T-cell (primary cell): Measurements from ENCODE around the gene EIF3L. TPM values are rescaled to one million over a fixed set of nuclear protein-coding genes. Genes with fewer than 3 reads are reported as not detected.
A peak's percentile ranks its signal among the peaks of the same experiment; 100 is the strongest.

Experiments
- ATAC-seq, 4 experiments: fragments of 200-7000 bp in 3 of 4; fragments of 150-1000 bp in 1 of 4; cut with Tn5 transposase; replicated peaks in 1 of 4; 1 replicate in 3 of 4; 2 replicates in 1 of 4; pipeline ENCODE4 v1.10.0; 2021; ENCODE audit warnings: moderate library complexity in 3 of 4, mild to moderate bottlenecking in 2 of 4, moderate number of reproducible peaks in 1 of 4
- CTCF ChIA-PET, 2 donors: fragments of 300-600 bp; sonication (Branson Sonifier 250); formaldehyde crosslinking; loops; one replicate each; lab custom pipeline; 2022; ENCODE audit warnings: antibody characterized with exemption in 2 of 2; lab: Charles Lee
- POLR2A ChIA-PET, 2 donors: fragments of 300-600 bp; sonication (Branson Sonifier 250); formaldehyde crosslinking; loops; one replicate each; lab custom pipeline; 2022; ENCODE audit warnings: antibody characterized with exemption in 2 of 2; lab: Charles Lee
- DNase-seq, 35 experiments: peaks; one replicate each; pipeline versions ENCODE4 v3.0.0 to v3.0.0-alpha.2; 2013 to 2023
- H3K27ac ChIP-seq: one replicate; pipeline ENCODE4 v1.5.1; 2013; ENCODE audit warnings: low read length
- H3K27me3 ChIP-seq, 2 experiments: replicated peaks in 1 of 2; 1 replicate in 1 of 2; 2 replicates in 1 of 2; pipeline versions ENCODE4 v1.6.1 to v1.7.0; 2013; ENCODE audit warnings: low read length in 1 of 2, mixed read lengths in 1 of 2; ENCODE audit not compliant: control insufficient read depth in 2 of 2, insufficient read depth in 2 of 2; ENCODE audit errors: extremely low read depth in 1 of 2
- H3K36me3 ChIP-seq, 2 donors: 1 replicate in 1 of 2; 2 replicates in 1 of 2; pipeline versions ENCODE4 v1.6.1 to v1.7.0; 2013; ENCODE audit warnings: low read length in 1 of 2; ENCODE audit not compliant: control insufficient read depth in 2 of 2, insufficient read depth in 1 of 2; ENCODE audit errors: extremely low read depth in 1 of 2
- H3K4me1 ChIP-seq, 2 experiments: 1 replicate in 1 of 2; 2 replicates in 1 of 2; pipeline versions ENCODE4 v1.6.1 to v1.7.0; 2013; ENCODE audit warnings: low read length in 2 of 2, mixed read lengths in 1 of 2; ENCODE audit not compliant: insufficient read depth in 2 of 2, control insufficient read depth in 1 of 2; ENCODE audit errors: extremely low read depth in 1 of 2
- H3K4me3 ChIP-seq, 2 donors: 1 replicate in 1 of 2; 2 replicates in 1 of 2; pipeline versions ENCODE4 v1.5.1 to v1.7.0; 2013; ENCODE audit warnings: mild to moderate bottlenecking in 2 of 2, low read length in 1 of 2, moderate library complexity in 1 of 2; ENCODE audit not compliant: control insufficient read depth in 1 of 2; ENCODE audit errors: extremely low read depth in 1 of 2
- H3K9me3 ChIP-seq: 2 replicates; pipeline ENCODE4 v1.7.0; 2013
- H3K27ac Mint-ChIP-seq, 2 donors: one replicate each; pipeline ENCODE4 v1.8.0; 2020 to 2021; ENCODE audit warnings: mild to moderate bottlenecking in 2 of 2, mixed read lengths in 2 of 2
- H3K27me3 Mint-ChIP-seq, 2 donors: one replicate each; pipeline ENCODE4 v1.8.0; 2021 to 2022; ENCODE audit warnings: mixed read lengths in 2 of 2
- H3K36me3 Mint-ChIP-seq: one replicate; pipeline ENCODE4 v1.8.0; 2021; ENCODE audit warnings: mixed read lengths
- H3K4me1 Mint-ChIP-seq, 3 donors: one replicate each; pipeline ENCODE4 v1.8.0; 2020 to 2022; ENCODE audit warnings: mixed read lengths in 3 of 3, mild to moderate bottlenecking in 1 of 3
- H3K4me3 Mint-ChIP-seq, 3 donors: one replicate each; pipeline ENCODE4 v1.8.0; 2020 to 2022; ENCODE audit warnings: mild to moderate bottlenecking in 3 of 3, mixed read lengths in 3 of 3, moderate library complexity in 3 of 3
- H3K9me3 Mint-ChIP-seq, 3 donors: one replicate each; pipeline ENCODE4 v1.8.0; 2020 to 2022; ENCODE audit warnings: mixed read lengths in 3 of 3
- WGBS: methylation state at CpG from one replicate; pipeline ENCODE4 v1.1.5; 2013; ENCODE audit warnings: missing lambda C conversion rate; ENCODE audit not compliant: insufficient coverage; 5-methylcytosine and 5-hydroxymethylcytosine counted together
- total RNA-seq, 35 experiments: library from RNA in 6 of 35; stranded (reverse) in 6 of 35; fragments of 120-200 nt in 1 of 35; gene quantifications; one replicate each; pipeline versions ENCODE4 v1.2.1 to v1.2.4 and lab custom pipeline; 2013 to 2026

EIF3L gene
- total RNA-seq, 5 donors from 2014 or later (not counting 1 experiment from before 2014, with no cell fraction given) = 428 to 516 (median 483) TPM

DNA sequence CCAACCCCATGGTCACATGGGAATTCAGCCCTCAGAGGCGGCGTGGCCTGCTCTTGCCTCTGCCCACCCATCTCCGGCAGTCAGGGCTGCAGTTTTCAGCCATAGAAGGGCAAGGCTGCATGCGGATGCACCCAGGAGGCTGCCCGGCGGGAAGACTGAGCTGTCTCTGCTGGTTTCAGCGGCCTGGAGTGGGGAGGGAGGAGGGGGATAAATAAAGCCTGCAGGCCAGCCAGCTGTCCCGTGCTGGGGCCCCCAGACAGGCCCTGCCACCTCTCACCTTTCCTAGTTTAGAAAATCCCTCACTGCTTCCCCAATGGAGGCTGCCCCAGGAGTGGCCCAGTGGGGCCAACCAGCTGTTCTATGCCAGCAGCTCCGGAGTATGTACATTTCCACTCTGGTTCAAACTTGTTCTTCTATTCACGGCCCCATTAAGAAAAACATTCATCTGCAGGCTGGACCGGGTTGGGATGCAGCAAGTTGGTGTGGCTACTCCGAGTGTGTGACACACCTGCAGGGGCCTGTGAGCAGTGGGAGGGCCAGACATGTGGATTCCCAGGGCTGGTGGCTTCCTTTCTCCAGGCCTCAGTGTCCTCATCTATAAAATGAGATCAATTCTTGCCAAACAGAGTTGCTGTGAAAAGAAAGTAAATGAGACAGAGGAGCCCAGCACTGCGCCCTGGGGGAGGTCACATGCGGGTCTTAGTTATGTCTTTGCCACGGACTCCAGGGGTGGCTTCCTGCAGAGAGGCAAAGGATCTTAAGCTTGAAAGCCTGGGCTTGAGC lies 61.9 kb downstream of the EIF3L start:
- Histone ChIP-seq H3K27me3 (no peaks in the 10 kb centered on the region), H3K4me1 (peaks cover 0 to 21% of the 10 kb centered on the region in 2 experiments), H3K36me3 (peaks cover 9 to 11% of the 10 kb centered on the region in 2 donors), H3K4me3 (no peak overlapping the region), H3K9me3 (no peaks in the 10 kb centered on the region), H3K27ac (no peak overlapping the region)
- CTCF ChIA-PET = no interaction called here
- no peaks in the 10 kb centered on the region for H3K9me3 Mint-ChIP-seq
- no peaks in the 10 kb centered on the region for H3K27me3 Mint-ChIP-seq
- POLR2A ChIA-PET = no interaction called here
- WGBS = 92% methylated on average over 9 of the region's 15 CpGs
- H3K36me3 Mint-ChIP-seq = no peaks in the 10 kb centered on the region
- H3K4me1 Mint-ChIP-seq = peaks cover 29 to 37% (median 37%) of the 10 kb centered on the region in 3 donors
- peak overlapping the region; percentile 39 to 44 for H3K27ac Mint-ChIP-seq
- ATAC-seq (no peak), DNase-seq (no peak)
- no peak overlapping the region for H3K4me3 Mint-ChIP-seq

DNA sequence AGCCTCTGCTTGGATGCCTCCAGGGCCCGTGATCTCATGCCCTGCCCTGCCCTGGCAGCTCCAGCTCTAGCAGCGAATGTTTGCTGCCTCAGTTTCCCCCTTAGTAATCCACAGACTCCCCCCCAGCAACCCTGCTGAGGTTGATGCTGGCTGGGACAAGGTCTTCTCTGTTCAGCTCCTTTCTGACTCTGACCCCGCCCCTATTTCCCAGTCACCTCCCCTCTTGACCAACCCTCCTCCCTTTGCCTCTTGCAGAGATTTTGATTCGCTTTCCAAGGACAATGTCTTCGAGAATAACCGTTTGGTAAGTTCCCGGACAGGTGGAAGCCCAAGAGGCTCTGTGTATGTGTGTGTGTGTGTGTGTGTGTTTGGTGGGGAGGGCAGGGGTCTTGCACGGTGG lies 62.5 kb downstream of the EIF3L start:
- Mint-ChIP-seq H3K36me3 (no peaks in the 10 kb centered on the region), H3K27me3 (no peaks in the 10 kb centered on the region), H3K4me1 (peaks cover 29 to 37% (median 37%) of the 10 kb centered on the region in 3 donors), H3K27ac (peak overlapping the region in 1 of 2 donors; percentile 34), H3K4me3 (no peak overlapping the region), H3K9me3 (no peaks in the 10 kb centered on the region)
- Histone ChIP-seq H3K36me3 (peaks cover 9 to 17% of the 10 kb centered on the region in 2 donors), H3K9me3 (no peaks in the 10 kb centered on the region), H3K4me3 (no peak overlapping the region), H3K27me3 (no peaks in the 10 kb centered on the region), H3K4me1 (peaks cover 0 to 20% of the 10 kb centered on the region in 2 experiments), H3K27ac (no peak overlapping the region)
- no peak for ATAC-seq
- no peak for DNase-seq
- ChIA-PET CTCF (no interaction called here), POLR2A (no interaction called here)
- WGBS = 100% methylated on average over 2 of the region's 8 CpGs

DNA sequence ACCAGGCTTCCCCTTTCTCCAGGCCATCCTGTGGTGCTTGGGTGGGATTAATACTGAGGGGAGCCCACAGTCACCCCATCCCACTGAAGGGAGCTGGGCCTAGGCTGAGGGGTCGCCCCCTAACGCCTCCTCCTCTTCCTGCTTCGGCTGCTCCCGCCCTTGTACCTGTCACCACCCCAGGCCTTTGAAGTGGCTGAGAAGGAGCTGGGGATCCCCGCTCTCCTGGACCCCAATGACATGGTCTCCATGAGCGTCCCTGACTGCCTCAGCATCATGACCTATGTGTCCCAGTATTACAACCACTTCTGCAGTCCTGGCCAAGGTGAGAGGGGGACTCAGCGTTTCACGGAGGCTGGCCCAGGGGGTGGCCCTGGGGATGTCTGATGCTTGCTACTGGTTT lies 63.0 kb downstream of the EIF3L start:
- no peaks in the 10 kb centered on the region for H3K27me3 Mint-ChIP-seq
- peaks cover under 1% of the 10 kb centered on the region for H3K36me3 Mint-ChIP-seq
- no peak overlapping the region for H3K4me3 Mint-ChIP-seq
- H3K27me3 ChIP-seq = no peaks in the 10 kb centered on the region
- peak overlapping the region; percentile 58 to 81 for H3K27ac Mint-ChIP-seq
- ChIA-PET POLR2A (no interaction called here), CTCF (no interaction called here)
- peaks cover 0 to 16% of the 10 kb centered on the region in 2 experiments for H3K4me1 ChIP-seq
- peaks cover 9 to 17% of the 10 kb centered on the region in 2 donors for H3K36me3 ChIP-seq
- peaks cover 25 to 32% (median 32%) of the 10 kb centered on the region in 3 donors for H3K4me1 Mint-ChIP-seq
- H3K9me3 Mint-ChIP-seq = no peaks in the 10 kb centered on the region
- DNase-seq (peak in 1 of 35 experiments; percentile 21), ATAC-seq (peak in 1 of 4 experiments; percentile 39)
- WGBS = no CpG with 5 or more reads among the region's 8 CpGs
- H3K9me3 ChIP-seq = no peaks in the 10 kb centered on the region
- no peak overlapping the region for H3K27ac ChIP-seq
- no peak overlapping the region for H3K4me3 ChIP-seq

DNA sequence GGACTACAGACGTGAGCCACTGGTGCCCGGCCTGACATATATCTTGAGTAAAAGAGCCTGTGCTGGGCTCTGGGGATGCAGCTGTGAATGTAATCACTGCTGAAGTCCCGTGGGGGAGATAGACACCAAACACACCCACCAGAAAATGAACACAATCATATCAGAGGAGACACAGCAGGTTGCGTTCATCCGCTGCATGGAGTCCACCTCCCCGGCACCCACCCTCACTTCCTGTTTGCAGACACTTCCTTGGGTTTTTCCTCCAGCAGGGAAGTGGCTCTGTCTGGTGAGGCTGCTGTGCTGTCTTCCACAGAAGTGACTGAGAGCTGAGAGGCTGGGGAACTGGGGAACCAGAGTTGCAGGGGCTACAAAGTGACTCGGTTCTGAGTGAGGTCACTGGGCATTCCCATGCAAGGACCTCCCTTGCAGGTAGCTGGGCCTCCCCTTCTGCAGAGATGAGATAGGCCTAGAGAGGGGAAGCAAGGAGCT lies 64.1 kb downstream of the EIF3L start:
- POLR2A ChIA-PET = no interaction called here
- Mint-ChIP-seq H3K27ac (peak overlapping the region in 1 of 2 donors; percentile 48), H3K4me1 (peaks cover 17 to 24% (median 23%) of the 10 kb centered on the region in 3 donors), H3K9me3 (no peaks in the 10 kb centered on the region), H3K27me3 (no peaks in the 10 kb centered on the region), H3K36me3 (peaks cover 8% of the 10 kb centered on the region), H3K4me3 (no peak overlapping the region)
- Histone ChIP-seq H3K36me3 (peaks cover 12 to 26% of the 10 kb centered on the region in 2 donors), H3K27me3 (no peaks in the 10 kb centered on the region), H3K27ac (no peak overlapping the region), H3K4me1 (peaks cover 0 to 9% of the 10 kb centered on the region in 2 experiments), H3K9me3 (no peaks in the 10 kb centered on the region), H3K4me3 (no peak overlapping the region)
- WGBS = 87% methylated on average over 4 of the region's 7 CpGs
- ATAC-seq (no peak), DNase-seq (no peak)
- CTCF ChIA-PET = interaction anchor here in 1 of 2 donors (0.7 kb wide), 1 partner anchor 14 kb away, joined by 5 read pairs; no protein-coding TSS in a partner anchor

DNA sequence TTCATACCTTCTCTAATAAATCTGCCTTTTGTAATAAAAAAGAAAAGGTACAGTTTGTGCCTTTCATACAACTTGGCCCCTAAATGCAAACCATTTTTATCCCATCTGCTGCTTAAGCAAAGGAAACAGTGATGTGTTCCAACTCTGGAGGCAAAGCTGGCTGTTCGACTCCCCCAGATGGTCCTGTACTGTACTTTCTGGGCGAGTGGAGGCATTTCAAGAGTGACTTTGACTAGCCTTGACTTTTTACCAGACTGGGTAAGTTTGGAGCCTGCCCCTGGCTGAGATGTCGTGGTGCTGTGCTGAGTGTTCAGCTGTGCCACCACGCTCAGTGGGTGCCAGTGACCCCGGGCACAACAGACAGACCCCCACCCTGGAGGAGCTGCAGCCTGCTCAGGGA lies 67.1 kb downstream of the EIF3L start:
- POLR2A ChIA-PET = no interaction called here
- Histone ChIP-seq H3K9me3 (no peaks in the 10 kb centered on the region), H3K27me3 (no peaks in the 10 kb centered on the region), H3K4me1 (peaks cover 0 to 9% of the 10 kb centered on the region in 2 experiments), H3K36me3 (peaks cover 16 to 31% of the 10 kb centered on the region in 2 donors), H3K4me3 (no peak overlapping the region), H3K27ac (no peak overlapping the region)
- Mint-ChIP-seq H3K36me3 (peaks cover 12% of the 10 kb centered on the region), H3K4me3 (no peak overlapping the region), H3K27me3 (no peaks in the 10 kb centered on the region), H3K27ac (no peak overlapping the region), H3K4me1 (peaks cover 12 to 17% (median 12%) of the 10 kb centered on the region in 3 donors), H3K9me3 (no peaks in the 10 kb centered on the region)
- CTCF ChIA-PET = no interaction called here
- WGBS = 90% methylated on average over 5 of the region's 5 CpGs
- ATAC-seq (no peak), DNase-seq (no peak)

DNA sequence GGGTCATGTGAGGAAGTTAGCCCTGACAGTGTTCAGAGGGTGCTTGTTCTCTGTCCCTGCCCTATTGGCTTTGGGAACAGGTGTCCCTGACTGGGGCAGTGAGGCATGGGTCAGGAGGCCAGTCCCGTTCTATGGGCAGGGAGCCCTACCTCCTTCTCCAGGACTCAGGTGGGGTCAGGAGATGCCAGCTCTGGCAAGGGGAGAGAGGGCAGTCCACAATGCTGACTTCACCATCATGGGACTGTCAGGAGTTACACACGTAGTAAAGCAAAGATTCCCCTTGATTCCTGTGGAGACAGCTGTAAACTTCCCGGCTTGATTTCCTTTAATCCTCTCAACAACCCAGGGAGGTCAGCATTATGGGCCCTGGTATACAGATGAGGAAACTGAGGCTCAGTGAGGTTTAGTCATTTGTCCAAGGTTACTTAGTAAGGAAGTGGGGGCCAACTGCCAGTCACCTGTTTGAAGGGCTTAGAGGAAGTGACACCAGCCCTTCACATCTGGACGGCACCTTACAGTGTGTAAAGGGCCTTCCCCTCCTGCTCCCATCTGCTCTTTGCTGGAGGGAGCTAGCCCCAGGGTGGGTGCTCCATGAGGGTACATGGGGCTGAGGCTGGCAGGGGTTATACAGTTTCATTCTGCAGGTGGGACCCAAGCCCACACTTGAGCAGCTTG lies 68.8 kb downstream of the EIF3L start:
- ChIA-PET POLR2A (interaction anchor here in 1 of 2 donors (0.5 kb wide), 1 partner anchor 17 kb away, joined by 3 read pairs; no protein-coding TSS in a partner anchor), CTCF (no interaction called here)

More for the DNA sequence above, 68.8 kb downstream of the EIF3L start:
- H3K27me3 ChIP-seq = no peaks in the 10 kb centered on the region
- peaks cover 4 to 8% (median 6%) of the 10 kb centered on the region in 3 donors for H3K4me1 Mint-ChIP-seq
- no peaks in the 10 kb centered on the region for H3K4me1 ChIP-seq
- H3K36me3 Mint-ChIP-seq = peaks cover 16% of the 10 kb centered on the region
- H3K36me3 ChIP-seq = peaks cover 10 to 35% of the 10 kb centered on the region in 2 donors
- H3K9me3 ChIP-seq = no peaks in the 10 kb centered on the region
- ATAC-seq = no peak
- H3K9me3 Mint-ChIP-seq = no peaks in the 10 kb centered on the region
- no peak overlapping the region for H3K27ac ChIP-seq
- no peaks in the 10 kb centered on the region for H3K27me3 Mint-ChIP-seq
- no CpG with 5 or more reads among the region's 4 CpGs for WGBS
- peak overlapping the region in 1 of 2 donors; percentile 6 for H3K27ac Mint-ChIP-seq
- H3K4me3 Mint-ChIP-seq = no peak overlapping the region
- H3K4me3 ChIP-seq = no peak overlapping the region
- DNase-seq = no peak
